Tibial nerve (tissue), 4 donors: ENCODE results near the gene SNX1. TPM values are rescaled to one million over a fixed set of nuclear protein-coding genes. Genes with fewer than 3 reads are reported as not detected.

Experiments used
- DNase-seq, 2 donors: peaks; one replicate each; pipeline ENCODE4 v3.0.0-alpha.2; 2019; ENCODE audit warnings: low spot score in 2 of 2
- H3K27ac ChIP-seq, 4 donors: fragments of 200-600 bp; sonication (generic) in 3 of 4; one replicate each; pipeline ENCODE4 v1.5.1; 2017 to 2019; ENCODE audit warnings: mild to moderate bottlenecking in 1 of 4
- H3K27me3 ChIP-seq, 2 donors: fragments of 200-600 bp; sonication (generic) in 1 of 2; one replicate each; pipeline versions ENCODE4 v1.5.1 to v1.6.0; 2017 to 2019
- H3K36me3 ChIP-seq, 3 donors: fragments of 200-600 bp; sonication (generic); one replicate each; pipeline ENCODE4 v1.5.1; 2018 to 2019
- H3K4me1 ChIP-seq, 4 donors: fragments of 200-600 bp; sonication (generic) in 3 of 4; one replicate each; pipeline ENCODE4 v1.5.1; 2017 to 2019
- H3K4me3 ChIP-seq, 4 donors: fragments of 200-600 bp; sonication (generic) in 3 of 4; one replicate each; pipeline ENCODE4 v1.5.1; 2017 to 2019; ENCODE audit warnings: mild to moderate bottlenecking in 1 of 4, moderate library complexity in 1 of 4
- H3K9me3 ChIP-seq, 4 donors: fragments of 200-600 bp; sonication (generic) in 3 of 4; one replicate each; pipeline ENCODE4 v1.5.1; 2017 to 2019
- EP300 ChIP-seq, 2 donors: sonication (generic); formaldehyde crosslinking; IDR thresholded peaks; one replicate each; pipeline ENCODE4 v1.6.1; 2017; ENCODE audit warnings: antibody characterized with exemption in 2 of 2, mild to moderate bottlenecking in 1 of 2
- POLR2A ChIP-seq, 2 donors: fragments of 450-650 bp; IDR thresholded peaks; one replicate each; pipeline ENCODE4 v1.6.1; 2017; ENCODE audit warnings: antibody characterized with exemption in 2 of 2, mild to moderate bottlenecking in 2 of 2, moderate library complexity in 2 of 2
- WGBS, 2 donors: methylation state at CpG; one replicate each; pipeline ENCODE4 v1.1.5; 2018; 5-methylcytosine and 5-hydroxymethylcytosine counted together
- total RNA-seq, 4 donors: library from RNA; depleted of rRNA; stranded (reverse); fragments of >200 nt; gene quantifications; one replicate each; pipeline ENCODE4 v1.1.0, GENCODE V29; 2016
- TF ChIP-seq, protein P1 (sequence below), 5 experiments: fragments of 200-600 bp in 3 of 5; fragments of 450-650 bp in 2 of 5; sonication (generic) in 3 of 5; IDR thresholded peaks; one replicate each; pipeline ENCODE4 v1.5.1; 2016 to 2019; ENCODE audit warnings: antibody characterized with exemption in 5 of 5, mild to moderate bottlenecking in 3 of 5, moderate library complexity in 2 of 5

Gene SNX1
- total RNA-seq, 4 donors from 2014 or later = 102 to 128 (median 108) TPM

- TF ChIP-seq POLR2A (IDR thresholded peaks at IDR 0.05) (no peak), EP300 (IDR thresholded peaks at IDR 0.05) (no peak)
- TF ChIP-seq, protein P1, sequence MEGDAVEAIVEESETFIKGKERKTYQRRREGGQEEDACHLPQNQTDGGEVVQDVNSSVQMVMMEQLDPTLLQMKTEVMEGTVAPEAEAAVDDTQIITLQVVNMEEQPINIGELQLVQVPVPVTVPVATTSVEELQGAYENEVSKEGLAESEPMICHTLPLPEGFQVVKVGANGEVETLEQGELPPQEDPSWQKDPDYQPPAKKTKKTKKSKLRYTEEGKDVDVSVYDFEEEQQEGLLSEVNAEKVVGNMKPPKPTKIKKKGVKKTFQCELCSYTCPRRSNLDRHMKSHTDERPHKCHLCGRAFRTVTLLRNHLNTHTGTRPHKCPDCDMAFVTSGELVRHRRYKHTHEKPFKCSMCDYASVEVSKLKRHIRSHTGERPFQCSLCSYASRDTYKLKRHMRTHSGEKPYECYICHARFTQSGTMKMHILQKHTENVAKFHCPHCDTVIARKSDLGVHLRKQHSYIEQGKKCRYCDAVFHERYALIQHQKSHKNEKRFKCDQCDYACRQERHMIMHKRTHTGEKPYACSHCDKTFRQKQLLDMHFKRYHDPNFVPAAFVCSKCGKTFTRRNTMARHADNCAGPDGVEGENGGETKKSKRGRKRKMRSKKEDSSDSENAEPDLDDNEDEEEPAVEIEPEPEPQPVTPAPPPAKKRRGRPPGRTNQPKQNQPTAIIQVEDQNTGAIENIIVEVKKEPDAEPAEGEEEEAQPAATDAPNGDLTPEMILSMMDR (IDR thresholded peaks at IDR 0.05) = no peak
- H3K36me3 ChIP-seq = peaks cover 0 to 27% (median 0%) of the 10 kb centered on the region in 3 donors
- peaks cover 0 to 38% (median 23%) of the 10 kb centered on the region in 4 donors for H3K4me1 ChIP-seq
- no peaks in the 10 kb centered on the region for H3K9me3 ChIP-seq
- H3K27ac ChIP-seq = no peak overlapping the region
- peaks cover 0 to 23% of the 10 kb centered on the region in 2 donors for H3K27me3 ChIP-seq
- WGBS, 2 donors = 72 to 79% methylated on average over 8 to 9 of the region's 9 CpGs
- no peak for DNase-seq
- H3K4me3 ChIP-seq = no peak overlapping the region
These were observed 54.3 kb downstream of the SNX1 start for GRCh38 chr15:64149893-64150578.

DNA sequence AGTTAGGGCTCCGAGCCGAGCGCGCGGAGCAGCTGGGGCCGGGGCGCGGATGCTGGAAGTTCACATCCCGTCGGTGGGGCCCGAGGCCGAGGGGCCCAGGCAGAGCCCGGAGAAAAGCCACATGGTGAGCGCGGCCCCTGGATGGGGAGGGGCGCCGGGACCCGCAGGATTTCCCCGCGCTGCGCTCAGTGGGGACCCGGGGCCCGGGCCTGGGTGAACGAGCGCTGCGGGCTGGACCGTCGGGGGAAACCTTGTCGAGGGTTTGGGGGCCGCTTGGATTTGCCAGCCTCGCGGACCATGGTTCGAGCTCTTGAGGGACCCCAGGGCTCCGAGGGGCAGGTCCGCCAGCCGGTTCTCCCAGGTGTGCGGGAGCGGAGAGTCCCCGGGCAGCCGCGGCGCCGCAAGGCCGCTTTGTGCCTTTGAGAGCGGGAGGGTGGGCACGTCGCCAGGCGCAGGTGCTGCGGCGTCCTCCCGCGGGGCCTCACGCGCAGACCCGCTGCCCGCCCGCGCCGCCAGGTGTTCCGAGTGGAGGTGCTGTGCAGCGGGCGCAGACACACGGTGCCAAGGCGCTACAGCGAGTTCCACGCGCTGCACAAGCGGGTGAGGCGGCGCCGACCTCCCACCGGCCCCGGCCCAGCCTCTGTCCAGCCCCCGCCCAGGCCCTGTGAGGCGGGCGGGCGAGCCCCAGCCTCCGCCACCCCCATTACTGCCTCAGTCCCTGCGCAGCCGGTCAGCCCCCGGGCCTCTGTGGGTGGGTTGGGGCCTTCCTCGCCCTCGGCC is 56.1 kb downstream of the SNX1 start, which contains the start of gene SNX22:
TSS of gene SNX22 (plus strand) at position 5 of the 780 bp plus-strand sequence. CDS start at position 50, 45 bp downstream.
- no peak for DNase-seq
- H3K36me3 ChIP-seq = peaks cover 5 to 33% (median 13%) of the 10 kb centered on the region in 3 donors
- peak within 1 kb of the TSS; percentile 27 to 58 (median 42) for H3K4me3 ChIP-seq
- peaks cover 0 to 35% (median 23%) of the 10 kb centered on the region in 4 donors for H3K4me1 ChIP-seq
- TF ChIP-seq EP300 (IDR thresholded peaks at IDR 0.05) = no peak
- TF ChIP-seq, protein P1 (IDR thresholded peaks at IDR 0.05) = no peak
- no peak for TF ChIP-seq POLR2A (IDR thresholded peaks at IDR 0.05)
- H3K27ac ChIP-seq = peak within 1 kb of the TSS in 1 of 4 donors; percentile 35
- WGBS, 2 donors = 1 to 2% methylated on average over 35 to 40 of the region's 83 CpGs
- H3K27me3 ChIP-seq = peaks cover 0 to 23% of the 10 kb centered on the region in 2 donors
- no peaks in the 10 kb centered on the region for H3K9me3 ChIP-seq

DNA sequence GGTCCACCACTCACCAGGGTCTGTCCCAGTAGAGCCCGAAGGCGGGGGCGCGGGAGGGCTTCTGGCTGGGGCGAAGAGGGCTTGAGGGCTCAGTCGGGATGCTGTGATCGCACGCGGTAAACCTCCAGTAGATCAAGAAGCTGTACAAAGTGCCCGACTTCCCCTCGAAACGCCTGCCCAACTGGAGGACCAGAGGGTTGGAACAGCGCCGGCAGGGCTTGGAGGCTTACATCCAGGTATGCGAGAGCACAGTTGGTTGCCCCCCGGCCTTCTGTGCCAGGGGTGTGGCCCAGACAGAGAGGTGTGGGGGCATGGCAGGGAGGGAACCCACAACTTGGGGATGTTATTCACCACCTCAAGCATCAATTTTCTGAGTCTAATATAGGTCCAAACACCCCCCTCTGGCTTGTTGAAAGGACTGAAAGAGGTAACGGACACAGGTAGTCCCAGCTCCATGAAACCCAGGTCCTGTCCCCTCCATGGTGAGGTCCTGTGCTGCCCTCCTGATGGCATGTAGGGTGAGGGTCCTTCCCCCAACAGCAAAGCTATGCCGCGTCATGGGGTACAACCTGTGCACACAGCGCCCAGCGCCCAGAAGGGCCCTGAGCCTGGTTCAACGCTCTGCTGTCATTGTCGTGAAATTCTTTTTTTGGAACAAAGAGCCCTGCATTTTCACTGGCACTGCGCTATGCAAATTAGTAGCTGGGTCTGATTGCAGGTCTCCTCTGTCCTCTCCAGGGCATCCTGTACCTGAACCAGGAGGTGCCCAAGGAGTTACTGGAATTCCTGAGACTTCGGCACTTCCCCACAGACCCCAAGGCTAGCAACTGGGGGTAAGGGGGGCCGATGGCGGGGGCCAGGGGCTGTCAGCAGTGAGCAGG is 57.0 kb downstream of the SNX1 start:
- DNase-seq = no peak
- peak overlapping the region; percentile 27 to 58 (median 42) for H3K4me3 ChIP-seq
- 26 to 33% methylated on average over 22 of the region's 27 CpGs for WGBS, 2 donors
- peaks cover 0 to 30% (median 23%) of the 10 kb centered on the region in 4 donors for H3K4me1 ChIP-seq
- H3K9me3 ChIP-seq = no peaks in the 10 kb centered on the region
- TF ChIP-seq, protein P1 (IDR thresholded peaks at IDR 0.05) = no peak
- TF ChIP-seq EP300 (IDR thresholded peaks at IDR 0.05) (no peak), POLR2A (IDR thresholded peaks at IDR 0.05) (no peak)
- H3K36me3 ChIP-seq = peaks cover 5 to 42% (median 17%) of the 10 kb centered on the region in 3 donors
- peaks cover 0 to 23% of the 10 kb centered on the region in 2 donors for H3K27me3 ChIP-seq
- H3K27ac ChIP-seq = peak overlapping the region in 1 of 4 donors; percentile 49

GRCh38 chr15:64153480-64154367 is 57.9 kb downstream of the SNX1 start:
- peak overlapping the region in 2 of 4 donors; percentile 51 to 58 for H3K4me3 ChIP-seq
- H3K27ac ChIP-seq = peak overlapping the region in 2 of 4 donors; percentile 24 to 49
- TF ChIP-seq, protein P1 (IDR thresholded peaks at IDR 0.05) = peak; percentile 92 to 98 (median 97)
- TF ChIP-seq POLR2A (IDR thresholded peaks at IDR 0.05) (no peak), EP300 (IDR thresholded peaks at IDR 0.05) (peak in 1 of 2 donors; percentile 52)
- peaks cover 5 to 51% (median 27%) of the 10 kb centered on the region in 3 donors for H3K36me3 ChIP-seq
- no peaks in the 10 kb centered on the region for H3K9me3 ChIP-seq
- peaks cover 0 to 34% (median 24%) of the 10 kb centered on the region in 4 donors for H3K4me1 ChIP-seq
- DNase-seq = peak; percentile 73 to 85
- H3K27me3 ChIP-seq = peaks cover 0 to 23% of the 10 kb centered on the region in 2 donors
- 14% methylated on average over 11 to 12 of the region's 12 CpGs for WGBS, 2 donors
